ENCODE data around the gene OR52E2.

DNA sequence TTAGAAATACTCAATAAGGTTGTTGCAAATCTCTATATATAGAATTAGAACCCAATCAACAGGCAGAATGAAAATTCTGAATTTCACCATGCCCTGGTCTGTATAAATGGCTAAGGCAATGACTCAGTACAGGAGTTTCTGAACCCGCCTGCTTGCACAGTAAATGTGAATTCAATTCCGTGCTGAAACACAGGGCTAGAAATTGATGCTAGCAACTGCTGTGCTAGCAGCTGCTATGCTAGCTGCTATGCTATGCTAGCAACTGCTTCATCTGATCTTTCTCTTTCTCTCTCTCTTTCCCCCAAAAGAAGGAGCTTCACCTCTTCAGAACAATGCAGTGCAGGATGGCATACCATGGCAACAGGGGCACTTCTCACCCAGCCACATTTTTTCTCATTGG is 22.8 kb downstream of the OR52E2 start:
- TF ChIP-seq, protein P1, sequence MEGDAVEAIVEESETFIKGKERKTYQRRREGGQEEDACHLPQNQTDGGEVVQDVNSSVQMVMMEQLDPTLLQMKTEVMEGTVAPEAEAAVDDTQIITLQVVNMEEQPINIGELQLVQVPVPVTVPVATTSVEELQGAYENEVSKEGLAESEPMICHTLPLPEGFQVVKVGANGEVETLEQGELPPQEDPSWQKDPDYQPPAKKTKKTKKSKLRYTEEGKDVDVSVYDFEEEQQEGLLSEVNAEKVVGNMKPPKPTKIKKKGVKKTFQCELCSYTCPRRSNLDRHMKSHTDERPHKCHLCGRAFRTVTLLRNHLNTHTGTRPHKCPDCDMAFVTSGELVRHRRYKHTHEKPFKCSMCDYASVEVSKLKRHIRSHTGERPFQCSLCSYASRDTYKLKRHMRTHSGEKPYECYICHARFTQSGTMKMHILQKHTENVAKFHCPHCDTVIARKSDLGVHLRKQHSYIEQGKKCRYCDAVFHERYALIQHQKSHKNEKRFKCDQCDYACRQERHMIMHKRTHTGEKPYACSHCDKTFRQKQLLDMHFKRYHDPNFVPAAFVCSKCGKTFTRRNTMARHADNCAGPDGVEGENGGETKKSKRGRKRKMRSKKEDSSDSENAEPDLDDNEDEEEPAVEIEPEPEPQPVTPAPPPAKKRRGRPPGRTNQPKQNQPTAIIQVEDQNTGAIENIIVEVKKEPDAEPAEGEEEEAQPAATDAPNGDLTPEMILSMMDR (optimal IDR thresholded peaks at IDR 0.05 in 1 of 3, IDR thresholded peaks at IDR 0.05 in 1 of 3, conservative IDR thresholded peaks at IDR 0.05 in 1 of 3; ENCODE audit: extremely low read depth in 1 of 3, insufficient read depth in 2 of 3, low read length in 3 of 3), result no peak
- no peak for TF ChIP-seq EZH2 (IDR thresholded peaks at IDR 0.05; ENCODE audit: low read length)

Data from keratinocyte (primary cell).